Measurements from ENCODE around the gene AFF4. TPM values are rescaled to one million over a fixed set of nuclear protein-coding genes. Genes with fewer than 3 reads are reported as not detected.

AFF4 gene
- total and polyA plus RNA-seq, 9 of the 15 experiments (the other 6 are each of a cell fraction or from before 2014, with no cell fraction given): 1.7 to 25.8 (median 17.9) TPM

- no peak for TF ChIP-seq SREBF1 (IDR thresholded peaks at IDR 0.05; ENCODE audit: borderline replicate concordance, low read depth, low read length)
Observed at GRCh38 chr5:132834057-132834456, 129.4 kb downstream of the AFF4 start (continued).

- in situ Hi-C loops (cut with MboI) (no loop called here), intact Hi-C loops (cut with micrococcal nuclease) (no loop called here)
- CTCF ChIA-PET (ENCODE audit: low intra/inter-chr PET ratio): no interaction called here
- Histone ChIP-seq H3K9me3 (replicated peaks; ENCODE audit: control insufficient read depth, insufficient read depth, low read depth, low read length) (no peaks in the 10 kb centered on the region), H3K27me3 (ENCODE audit: control insufficient read depth in 2 of 2, insufficient read depth in 2 of 2, low read length in 2 of 2) (no peaks in the 10 kb centered on the region), H3K9ac (ENCODE audit: insufficient read depth in 1 of 2, low read depth in 2 of 2, low read length in 2 of 2) (no peak overlapping the region), H3K9me1 (ENCODE audit: control insufficient read depth, insufficient read depth, low read length) (no peaks in the 10 kb centered on the region), H3K79me2 (ENCODE audit: control insufficient read depth, insufficient read depth, low read length) (peaks cover 23% of the 10 kb centered on the region), H3K36me3 (ENCODE audit: control insufficient read depth, insufficient read depth, low read length) (peaks cover 11% of the 10 kb centered on the region; the same call in 1 of the 3 replicates), H2AFZ (ENCODE audit: low read depth, low read length) (no peak overlapping the region), H4K20me1 (replicated peaks; ENCODE audit: control insufficient read depth, insufficient read depth, low read length) (no peaks in the 10 kb centered on the region), H3K4me3 (no peak overlapping the region), H3K4me1 (replicated peaks in 1 of 2; ENCODE audit: control insufficient read depth in 2 of 2, insufficient read depth in 2 of 2, low read length in 2 of 2) (peaks cover 20 to 27% of the 10 kb centered on the region in 2 experiments; a peak in 4 of 5 replicates), H3K27ac (ENCODE audit: extremely low read depth, low read depth, low read length) (no peak overlapping the region), H3K4me2 (ENCODE audit: insufficient read depth, low read length) (no peak overlapping the region)
- ATAC-seq (no peak), FAIRE-seq (no peak), DNase-seq (ENCODE audit: extremely low read depth in 1 of 4, low spot score in 3 of 4) (no peak)
- BruUV-seq (replicated peaks): no TSS peak
- no peak for TF ChIP-seq MXI1 (IDR thresholded peaks at IDR 0.05; ENCODE audit: low read depth, low read length)
- TF ChIP-seq ATF7 (IDR thresholded peaks at IDR 0.05): no peak
- no peak for TF ChIP-seq PHB (CRISPR knock-in tag; IDR thresholded peaks at IDR 0.05)
- TF ChIP-seq ZNF507 (tag; conservative IDR thresholded peaks at IDR 0.05): no peak
- TF ChIP-seq ETV5 (CRISPR knock-in tag; IDR thresholded peaks at IDR 0.05; ENCODE audit: low read depth): no peak
- TF ChIP-seq RB1 (IDR thresholded peaks at IDR 0.05; ENCODE audit: low read depth): no peak
- no peak for TF ChIP-seq ZNF140 (CRISPR knock-in tag; IDR thresholded peaks at IDR 0.05)
- no peak for TF ChIP-seq ZNF263 (CRISPR knock-in tag; IDR thresholded peaks at IDR 0.05; ENCODE audit: borderline replicate concordance)
- TF ChIP-seq DIDO1 (tag; IDR thresholded peaks at IDR 0.05; ENCODE audit: low read depth): no peak
- TF ChIP-seq BRD9 (IDR thresholded peaks at IDR 0.05; ENCODE audit: low read depth, partially characterized antibody): no peak
- TF ChIP-seq, protein P1, sequence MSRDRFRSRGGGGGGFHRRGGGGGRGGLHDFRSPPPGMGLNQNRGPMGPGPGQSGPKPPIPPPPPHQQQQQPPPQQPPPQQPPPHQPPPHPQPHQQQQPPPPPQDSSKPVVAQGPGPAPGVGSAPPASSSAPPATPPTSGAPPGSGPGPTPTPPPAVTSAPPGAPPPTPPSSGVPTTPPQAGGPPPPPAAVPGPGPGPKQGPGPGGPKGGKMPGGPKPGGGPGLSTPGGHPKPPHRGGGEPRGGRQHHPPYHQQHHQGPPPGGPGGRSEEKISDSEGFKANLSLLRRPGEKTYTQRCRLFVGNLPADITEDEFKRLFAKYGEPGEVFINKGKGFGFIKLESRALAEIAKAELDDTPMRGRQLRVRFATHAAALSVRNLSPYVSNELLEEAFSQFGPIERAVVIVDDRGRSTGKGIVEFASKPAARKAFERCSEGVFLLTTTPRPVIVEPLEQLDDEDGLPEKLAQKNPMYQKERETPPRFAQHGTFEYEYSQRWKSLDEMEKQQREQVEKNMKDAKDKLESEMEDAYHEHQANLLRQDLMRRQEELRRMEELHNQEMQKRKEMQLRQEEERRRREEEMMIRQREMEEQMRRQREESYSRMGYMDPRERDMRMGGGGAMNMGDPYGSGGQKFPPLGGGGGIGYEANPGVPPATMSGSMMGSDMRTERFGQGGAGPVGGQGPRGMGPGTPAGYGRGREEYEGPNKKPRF (IDR thresholded peaks at IDR 0.05; ENCODE audit: low read depth, low read length): no peak
- no peak for TF ChIP-seq HDAC3 (IDR thresholded peaks at IDR 0.05; ENCODE audit: borderline replicate concordance, partially characterized antibody)
- TF ChIP-seq RBM22 (IDR thresholded peaks at IDR 0.05; ENCODE audit: low read depth, low read length, poor library complexity, severe bottlenecking): no peak
- no peak for TF ChIP-seq TBP (optimal IDR thresholded peaks at IDR 0.05; ENCODE audit: low read depth, low read length)
- no peak for TF ChIP-seq SIN3B (IDR thresholded peaks at IDR 0.05; ENCODE audit: low read depth)
- TF ChIP-seq, protein P2, sequence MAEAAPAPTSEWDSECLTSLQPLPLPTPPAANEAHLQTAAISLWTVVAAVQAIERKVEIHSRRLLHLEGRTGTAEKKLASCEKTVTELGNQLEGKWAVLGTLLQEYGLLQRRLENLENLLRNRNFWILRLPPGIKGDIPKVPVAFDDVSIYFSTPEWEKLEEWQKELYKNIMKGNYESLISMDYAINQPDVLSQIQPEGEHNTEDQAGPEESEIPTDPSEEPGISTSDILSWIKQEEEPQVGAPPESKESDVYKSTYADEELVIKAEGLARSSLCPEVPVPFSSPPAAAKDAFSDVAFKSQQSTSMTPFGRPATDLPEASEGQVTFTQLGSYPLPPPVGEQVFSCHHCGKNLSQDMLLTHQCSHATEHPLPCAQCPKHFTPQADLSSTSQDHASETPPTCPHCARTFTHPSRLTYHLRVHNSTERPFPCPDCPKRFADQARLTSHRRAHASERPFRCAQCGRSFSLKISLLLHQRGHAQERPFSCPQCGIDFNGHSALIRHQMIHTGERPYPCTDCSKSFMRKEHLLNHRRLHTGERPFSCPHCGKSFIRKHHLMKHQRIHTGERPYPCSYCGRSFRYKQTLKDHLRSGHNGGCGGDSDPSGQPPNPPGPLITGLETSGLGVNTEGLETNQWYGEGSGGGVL (CRISPR knock-in tag; IDR thresholded peaks at IDR 0.05): no peak
- 98% methylated on average over 4 of the region's 5 CpGs for WGBS (ENCODE audit: insufficient coverage, low coverage, missing lambda C conversion rate)
- POLR2A ChIA-PET: interaction anchor here (0.5 to 2.0 kb wide), 3 partner anchors 10 to 53 kb away, joined by 3 to 7 read pairs (median 4); no protein-coding TSS in a partner anchor
Observed at GRCh38 chr5:132832612-132833011, 130.8 kb downstream of the AFF4 start.

Data from K562 (cell line).